SK-N-SH treated with all-trans-retinoic acid at 6 μM for 48 hours (cell line): ENCODE measurements around the gene MAGI3.

Source experiments
- ARNTL ChIP-seq: fragments of 450-650 bp; formaldehyde crosslinking; IDR thresholded peaks from 2 replicates; pipeline ENCODE4 v1.5.0; 2020; ENCODE audit warnings: low read depth, mild to moderate bottlenecking, moderate library complexity, borderline replicate concordance
- CREB5 ChIP-seq: fragments of 250-450 bp; sonication (Bioruptor Pico); IDR thresholded peaks from 2 replicates; pipeline ENCODE4 v1.5.1; 2020; ENCODE audit warnings: low read depth, mild to moderate bottlenecking, moderate library complexity
- GLIS3 ChIP-seq: fragments of 250-450 bp; sonication (Bioruptor Pico); IDR thresholded peaks from 2 replicates; pipeline ENCODE4 v1.5.0; 2020; ENCODE audit warnings: mild to moderate bottlenecking, moderate library complexity
- ISL1 ChIP-seq: fragments of 250-450 bp; sonication (Bioruptor Pico); IDR thresholded peaks from 2 replicates; pipeline ENCODE4 v2.1.2; 2022; ENCODE audit warnings: mild to moderate bottlenecking, moderate library complexity
- OSR1 ChIP-seq: fragments of 250-450 bp; sonication (Bioruptor Pico); IDR thresholded peaks from 2 replicates; pipeline ENCODE4 v1.8.0; 2022; ENCODE audit warnings: moderate library complexity, mild to moderate bottlenecking, inconsistent platforms
- PATZ1 ChIP-seq: fragments of 250-450 bp; sonication (Bioruptor Pico); IDR thresholded peaks from 2 replicates; pipeline ENCODE4 v1.8.0; 2020; ENCODE audit warnings: mild to moderate bottlenecking, moderate library complexity, borderline replicate concordance
- SNAI2 ChIP-seq: fragments of 250-450 bp; sonication (Bioruptor Pico); IDR thresholded peaks from 2 replicates; pipeline ENCODE4 v1.5.0; 2020; ENCODE audit warnings: mild to moderate bottlenecking, moderate library complexity
- TOX ChIP-seq: fragments of 250-450 bp; sonication (Bioruptor Pico); IDR thresholded peaks from 2 replicates; pipeline ENCODE4 v1.8.0; 2021; ENCODE audit warnings: mild to moderate bottlenecking, moderate library complexity, borderline replicate concordance
- TSHZ2 ChIP-seq: fragments of 250-450 bp; sonication (Bioruptor Pico); IDR thresholded peaks from 2 replicates; pipeline ENCODE4 v1.5.0; 2020; ENCODE audit warnings: mild to moderate bottlenecking, moderate library complexity
- ZC3H10 ChIP-seq: fragments of 250-450 bp; sonication (Bioruptor Pico); IDR thresholded peaks from 2 replicates; pipeline ENCODE4 v1.5.1; 2021; ENCODE audit warnings: mild to moderate bottlenecking, moderate library complexity
- ZFP3 ChIP-seq: fragments of 250-450 bp; sonication (Bioruptor Pico); IDR thresholded peaks from 2 replicates; pipeline ENCODE4 v1.5.0; 2020; ENCODE audit warnings: mild to moderate bottlenecking, moderate library complexity

DNA sequence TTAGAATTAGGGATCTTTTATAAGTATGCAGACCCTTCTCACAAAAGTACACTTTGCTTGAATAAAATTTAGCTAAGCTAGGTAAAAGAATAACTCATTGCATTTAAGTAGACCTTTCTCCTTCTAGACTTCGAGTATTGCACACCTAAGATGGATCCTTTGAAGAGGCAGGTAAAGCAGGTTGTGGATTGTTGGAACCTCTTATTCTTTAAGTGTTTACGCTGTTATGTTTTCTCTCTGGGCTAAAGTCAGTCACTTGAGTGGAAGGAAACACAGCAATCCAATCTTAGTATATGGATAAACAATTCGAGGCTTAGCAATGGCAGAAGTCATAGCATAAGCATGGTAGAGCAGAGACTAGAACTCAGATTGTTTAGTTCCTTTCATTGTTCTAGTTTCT is 11.4 kb downstream of the MAGI3 start:
- TF ChIP-seq PATZ1 (CRISPR knock-in tag) (no peak), ISL1 (CRISPR knock-in tag) (no peak), TOX (CRISPR knock-in tag) (no peak), GLIS3 (CRISPR knock-in tag) (no peak), ZFP3 (CRISPR knock-in tag) (no peak), ARNTL (no peak), SNAI2 (CRISPR knock-in tag) (no peak), ZC3H10 (no peak), TSHZ2 (CRISPR knock-in tag) (no peak), CREB5 (CRISPR knock-in tag) (no peak), OSR1 (CRISPR knock-in tag) (no peak)
